Uterus (tissue), 4 donors: Measurements from ENCODE around the gene LYRM4. TPM values are rescaled to one million over a fixed set of nuclear protein-coding genes. Genes with fewer than 3 reads are reported as not detected.

Source experiments
- DNase-seq, 2 donors: peaks; one replicate each; pipeline ENCODE4 v3.0.0-alpha.2; 2019 to 2020
- H3K27ac ChIP-seq, 2 donors: fragments of 200-600 bp; sonication (generic); 1 replicate in 1 of 2; 2 replicates in 1 of 2; pipeline ENCODE4 v1.5.1; 2016 to 2018
- H3K27me3 ChIP-seq, 2 donors: fragments of 200-600 bp; sonication (generic); one replicate each; pipeline ENCODE4 v1.5.1; 2018 to 2019; ENCODE audit warnings: control low read depth in 1 of 2
- H3K36me3 ChIP-seq, 2 donors: fragments of 200-600 bp; sonication (generic); one replicate each; pipeline ENCODE4 v1.5.1; 2019; ENCODE audit warnings: control low read depth in 1 of 2
- H3K4me1 ChIP-seq, 2 donors: fragments of 200-600 bp; sonication (generic); one replicate each; pipeline ENCODE4 v1.5.1; 2018 to 2019; ENCODE audit warnings: control low read depth in 1 of 2
- H3K4me3 ChIP-seq, 2 donors: fragments of 200-600 bp; sonication (generic); 1 replicate in 1 of 2; 2 replicates in 1 of 2; pipeline ENCODE4 v1.5.1; 2018 to 2019; ENCODE audit warnings: mild to moderate bottlenecking in 1 of 2
- H3K9me3 ChIP-seq, 2 donors: fragments of 200-600 bp; sonication (generic); one replicate each; pipeline ENCODE4 v1.5.1; 2019; ENCODE audit warnings: control low read depth in 1 of 2
- CTCF ChIP-seq, 4 experiments: fragments of 200-600 bp in 2 of 4; fragments of 450-650 bp in 2 of 4; sonication (generic) in 2 of 4; IDR thresholded peaks; one replicate each; pipeline ENCODE4 v1.5.1; 2016 to 2019; ENCODE audit warnings: antibody characterized with exemption in 4 of 4, mild to moderate bottlenecking in 2 of 4, moderate library complexity in 1 of 4
- POLR2A ChIP-seq, 2 donors: fragments of 450-650 bp; IDR thresholded peaks; one replicate each; pipeline ENCODE4 v1.6.1; 2016; ENCODE audit warnings: antibody characterized with exemption in 2 of 2, mild to moderate bottlenecking in 1 of 2, moderate library complexity in 1 of 2
- intact Hi-C: fragments of 100-400 bp; cut with DNase I; formaldehyde crosslinking; loops from one replicate; pipeline ENCODE4 v1.15.1; 2023; ENCODE audit warnings: low total_unique reads
- total RNA-seq, 4 donors: library from RNA; depleted of rRNA in 3 of 4; stranded (reverse); fragments of >200 nt in 3 of 4; gene quantifications; one replicate each; pipeline versions ENCODE4 v1.1.0 to v1.2.4, GENCODE V29; 2014 to 2023
- donor health status: DM: yes; HTN: yes; CAD: no.

The LYRM4 gene
- total RNA-seq, 4 donors from 2014 or later: 3.1 to 33.0 (median 15.7) TPM

- Histone ChIP-seq H3K27ac (no peak overlapping the region), H3K4me1 (peaks cover 0 to 3% of the 10 kb centered on the region in 2 donors), H3K36me3 (no peaks in the 10 kb centered on the region), H3K27me3 (no peaks in the 10 kb centered on the region), H3K9me3 (no peaks in the 10 kb centered on the region), H3K4me3 (no peak overlapping the region)
- intact Hi-C loops: no loop called here
- no peak for TF ChIP-seq POLR2A (IDR thresholded peaks at IDR 0.05)
- no peak for TF ChIP-seq CTCF (IDR thresholded peaks at IDR 0.05)
- DNase-seq: peak in 1 of 2 donors; percentile 23
Observed at GRCh38 chr6:5082487-5083306, 178.1 kb downstream of the LYRM4 start.

- H3K9me3 ChIP-seq: no peaks in the 10 kb centered on the region
- H3K36me3 ChIP-seq: no peaks in the 10 kb centered on the region
- DNase-seq: no peak
- H3K27me3 ChIP-seq: no peaks in the 10 kb centered on the region
- no peak for TF ChIP-seq CTCF (IDR thresholded peaks at IDR 0.05)
- TF ChIP-seq POLR2A (IDR thresholded peaks at IDR 0.05): no peak
- intact Hi-C loops: no loop called here
- H3K4me1 ChIP-seq: peaks cover 0 to 3% of the 10 kb centered on the region in 2 donors
- no peak overlapping the region for H3K4me3 ChIP-seq
- no peak overlapping the region for H3K27ac ChIP-seq
Observed at GRCh38 chr6:5081955-5082354, 178.8 kb downstream of the LYRM4 start.

GRCh38 chr6:5081182-5081581, 179.6 kb downstream of the LYRM4 start:
- TF ChIP-seq POLR2A (IDR thresholded peaks at IDR 0.05) (no peak), CTCF (IDR thresholded peaks at IDR 0.05) (no peak)
- intact Hi-C loops: no loop called here
- no peak overlapping the region for H3K27ac ChIP-seq
- H3K36me3 ChIP-seq: no peaks in the 10 kb centered on the region
- DNase-seq: no peak
- no peak overlapping the region for H3K4me3 ChIP-seq
- H3K4me1 ChIP-seq: peaks cover 0 to under 1% of the 10 kb centered on the region in 2 donors
- no peaks in the 10 kb centered on the region for H3K9me3 ChIP-seq
- no peaks in the 10 kb centered on the region for H3K27me3 ChIP-seq

DNA sequence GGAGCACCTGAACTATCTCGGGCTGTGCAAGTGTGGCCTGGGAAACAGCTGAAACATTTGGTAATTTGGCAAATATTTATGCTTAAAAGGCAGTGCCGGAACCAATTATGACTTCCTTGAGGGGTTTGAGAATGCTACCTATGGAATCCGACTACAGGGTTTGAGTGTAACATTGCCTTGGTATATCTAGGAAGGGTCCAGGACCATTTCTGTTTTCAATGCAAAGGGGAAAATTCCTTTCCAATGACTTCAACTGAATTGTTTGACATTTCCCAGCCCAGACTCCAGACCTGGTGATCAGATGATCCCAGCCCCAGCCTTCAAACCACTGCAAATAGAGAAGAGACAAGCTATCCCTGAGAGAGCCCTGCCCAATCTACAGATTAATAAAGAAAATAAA, 180.2 kb downstream of the LYRM4 start:
- TF ChIP-seq POLR2A (IDR thresholded peaks at IDR 0.05) (no peak), CTCF (IDR thresholded peaks at IDR 0.05) (no peak)
- no peaks in the 10 kb centered on the region for H3K27me3 ChIP-seq
- H3K9me3 ChIP-seq: no peaks in the 10 kb centered on the region
- H3K4me1 ChIP-seq: no peaks in the 10 kb centered on the region
- DNase-seq: no peak
- H3K36me3 ChIP-seq: no peaks in the 10 kb centered on the region
- H3K4me3 ChIP-seq: no peak overlapping the region
- no peak overlapping the region for H3K27ac ChIP-seq
- intact Hi-C loops: no loop called here

GRCh38 chr6:5079692-5080091, 181.1 kb downstream of the LYRM4 start:
- H3K27me3 ChIP-seq: no peaks in the 10 kb centered on the region
- intact Hi-C loops: no loop called here
- no peak overlapping the region for H3K4me3 ChIP-seq

More at GRCh38 chr6:5079692-5080091, 181.1 kb downstream of the LYRM4 start:
- no peaks in the 10 kb centered on the region for H3K4me1 ChIP-seq
- H3K27ac ChIP-seq: no peak overlapping the region
- H3K9me3 ChIP-seq: no peaks in the 10 kb centered on the region
- no peak for DNase-seq
- TF ChIP-seq CTCF (IDR thresholded peaks at IDR 0.05): no peak
- no peak for TF ChIP-seq POLR2A (IDR thresholded peaks at IDR 0.05)
- no peaks in the 10 kb centered on the region for H3K36me3 ChIP-seq
